Heart left ventricle (tissue), 13 donors: ENCODE results near the gene CPB2.

ENCODE experiments used
- CTCF ChIP-seq, 12 donors: fragments of 200-600 bp; sonication (generic) in 4 of 12; IDR thresholded peaks; one replicate each; pipeline versions ENCODE4 v1.5.0 to v1.8.0; 2018 to 2022; ENCODE audit warnings: antibody characterized with exemption in 12 of 12, mild to moderate bottlenecking in 5 of 12
- POLR2A ChIP-seq, 2 donors: fragments of 450-650 bp; IDR thresholded peaks; one replicate each; pipeline ENCODE4 v1.6.1; 2017; ENCODE audit warnings: antibody characterized with exemption in 2 of 2, mild to moderate bottlenecking in 2 of 2, moderate library complexity in 2 of 2
- donor health status: ischemic (EF 13 %, LVEDD 7.1; RV severe dilation, severe dysfunction).
- donor health status: DM: no; HTN: yes; CAD: no.
- donor health status: DM: no; HTN: no; CAD: no.
- donor health status: ischemic (EF 25% LVEDD 6.9; RV normal size, moderate dysfunction).
- donor health status: ischemic (EF 25% LVEDD 5.7; RV mildly dilated, moderate dysfunction).
- donor health status: ischemic (EF 35%, LVEDD 5.7; RV mildly dilated, moderate dysfunction).
- donor health status: nonischemic (EF 11% LVEDD 7.7; RV severe dilation, severe dysfunction).
- donor health status: DM: yes; HTN: yes; CAD: no.
- donor health status: PGD.
- donor health status: ischemic (EF 29% LVEDD 5.4; RV normal size, mild dysfunction).
- donor health status: nonischemic (EF 23%, LVEDD 6.1; RV moderate dilation, normal function).

- TF ChIP-seq CTCF (IDR thresholded peaks at IDR 0.05): no peak
- no peak for TF ChIP-seq POLR2A (IDR thresholded peaks at IDR 0.05)
These were observed 27.6 kb downstream of the CPB2 start for GRCh38 chr13:46077265-46077664.
